GM20431 (cell line): ENCODE data around the gene C9orf78.

Source experiments
- in situ Hi-C: fragments of 300-500 bp; cut with MseI, MboI; formaldehyde crosslinking; loops from one replicate; pipeline ENCODE4 v1.15.0; 2020; ENCODE audit warnings: low sequenced_read_pairs; ENCODE audit not compliant: unreplicated experiment

The C9orf78 gene

GRCh38 chr9:129868023-129868871, 33.2 kb upstream of the C9orf78 start:
- in situ Hi-C loops, result loop anchor here (25.0 kb wide), 1 partner anchor 369 kb away; no protein-coding TSS in a partner anchor

GRCh38 chr9:129867136-129868022, 32.3 kb upstream of the C9orf78 start:
- in situ Hi-C loops, result loop anchor here (25.0 kb wide), 1 partner anchor 370 kb away; no protein-coding TSS in a partner anchor

- in situ Hi-C loops, result loop anchor here (25.0 kb wide), 1 partner anchor 371 kb away; no protein-coding TSS in a partner anchor
These were observed 31.5 kb upstream of the C9orf78 start for GRCh38 chr9:129866394-129867135.

GRCh38 chr9:129865668-129866320, 30.7 kb upstream of the C9orf78 start:
- in situ Hi-C loops, result loop anchor here (25.0 kb wide), 1 partner anchor 372 kb away; no protein-coding TSS in a partner anchor

GRCh38 chr9:129864991-129865647, 30.0 kb upstream of the C9orf78 start:
- in situ Hi-C loops, result loop anchor here (25.0 kb wide), 1 partner anchor 372 kb away; no protein-coding TSS in a partner anchor

- in situ Hi-C loops, result loop anchor here (25.0 kb wide), 1 partner anchor 374 kb away; no protein-coding TSS in a partner anchor
These were observed 28.1 kb upstream of the C9orf78 start for GRCh38 chr9:129863059-129863690.

- in situ Hi-C loops, result loop anchor here (25.0 kb wide), 1 partner anchor 376 kb away; no protein-coding TSS in a partner anchor
These were observed 26.4 kb upstream of the C9orf78 start for GRCh38 chr9:129861447-129861827.

- in situ Hi-C loops, result loop anchor here (25.0 kb wide), 1 partner anchor 376 kb away; no protein-coding TSS in a partner anchor
These were observed 25.8 kb upstream of the C9orf78 start for GRCh38 chr9:129860653-129861446.

GRCh38 chr9:129858167-129858962, 23.3 kb upstream of the C9orf78 start:
- in situ Hi-C loops, result loop anchor here (25.0 kb wide), 1 partner anchor 379 kb away; no protein-coding TSS in a partner anchor

GRCh38 chr9:129857207-129857606, 22.1 kb upstream of the C9orf78 start:
- in situ Hi-C loops, result loop anchor here (25.0 kb wide), 1 partner anchor 380 kb away; no protein-coding TSS in a partner anchor

- in situ Hi-C loops, result loop anchor here (25.0 kb wide), 1 partner anchor 383 kb away; no protein-coding TSS in a partner anchor
These were observed 19.6 kb upstream of the C9orf78 start for GRCh38 chr9:129854588-129855110.

GRCh38 chr9:129853614-129854013, 18.5 kb upstream of the C9orf78 start:
- in situ Hi-C loops, result loop anchor here (25.0 kb wide), 1 partner anchor 384 kb away; no protein-coding TSS in a partner anchor

- in situ Hi-C loops, result loop anchor here (25.0 kb wide), 1 partner anchor 385 kb away; no protein-coding TSS in a partner anchor
These were observed 17.5 kb upstream of the C9orf78 start for GRCh38 chr9:129852579-129852978.

- in situ Hi-C loops, result loop anchor here (25.0 kb wide), 1 partner anchor 385 kb away; no protein-coding TSS in a partner anchor
These were observed 16.7 kb upstream of the C9orf78 start for GRCh38 chr9:129851821-129852220.

GRCh38 chr9:129850821-129851550, 15.9 kb upstream of the C9orf78 start:
- in situ Hi-C loops, result loop anchor here (25.0 kb wide), 1 partner anchor 386 kb away; no protein-coding TSS in a partner anchor
